SK-N-SH (cell line): Measurements from ENCODE around the gene PDLIM4. TPM values are rescaled to one million over a fixed set of nuclear protein-coding genes. Genes with fewer than 3 reads are reported as not detected.

ENCODE experiments used
- CTCF ChIA-PET: fragments of 300-600, 350-600 bp; formaldehyde crosslinking; extraction: SDS; loops from one replicate; lab custom pipeline; 2021; lab: Yijun Ruan, JAX
- POLR2A ChIA-PET: fragments of 350-600 bp; sonication (Branson Sonifier 250); formaldehyde crosslinking; extraction: SDS; loops from one replicate; lab custom pipeline; 2020; ENCODE audit warnings: antibody characterized with exemption, inconsistent platforms; lab: Yijun Ruan, JAX
- DNase-seq: peaks from one replicate; pipeline ENCODE4 v3.0.0; 2012
- H2AFZ ChIP-seq: fragments of 200-600 bp; sonication (generic); 2 replicates; pipeline ENCODE4 v1.8.1; 2016; ENCODE audit warnings: antibody characterized with exemption, mild to moderate bottlenecking, low read depth
- H3F3A ChIP-seq: fragments of 200-600 bp; sonication (generic); replicated peaks from 2 replicates; pipeline ENCODE3; 2016; ENCODE audit warnings: antibody characterized with exemption, mild to moderate bottlenecking; ENCODE audit not compliant: insufficient read depth
- H3K27ac ChIP-seq, 2 experiments: fragments of 200-500 bp in 1 of 2; fragments of 200-600 bp in 1 of 2; sonication (Bioruptor generic) in 1 of 2; sonication (generic), shearing (Covaris generic) in 1 of 2; 2 replicates each; pipeline versions ENCODE4 v1.5.1 to v1.6.1; 2014 to 2016; ENCODE audit warnings: low read depth in 2 of 2, inconsistent platforms in 1 of 2, low read length in 1 of 2, mild to moderate bottlenecking in 1 of 2, mixed read lengths in 1 of 2
- H3K27me3 ChIP-seq: fragments of 200-600 bp; sonication (generic), shearing (Covaris generic); 2 replicates; pipeline ENCODE4 v1.6.1; 2016; ENCODE audit warnings: mixed run types; ENCODE audit not compliant: insufficient read depth
- H3K36me3 ChIP-seq, 2 experiments: fragments of 200-500 bp in 1 of 2; fragments of 200-600 bp in 1 of 2; sonication (Bioruptor generic) in 1 of 2; sonication (generic) in 1 of 2; replicated peaks in 1 of 2; 2 replicates each; pipeline versions ENCODE3 to v1.5.1; 2014 to 2016; ENCODE audit warnings: low read length in 1 of 2, mild to moderate bottlenecking in 1 of 2; ENCODE audit not compliant: insufficient read depth in 2 of 2, control insufficient read depth in 1 of 2
- H3K4me1 ChIP-seq, 2 experiments: fragments of 200-500 bp in 1 of 2; fragments of 200-600 bp in 1 of 2; sonication (Bioruptor generic) in 1 of 2; sonication (generic), shearing (Covaris generic) in 1 of 2; 2 replicates each; pipeline versions ENCODE4 v1.5.1 to v1.6.1; 2014 to 2016; ENCODE audit warnings: low read depth in 1 of 2, low read length in 1 of 2, mixed run types in 1 of 2; ENCODE audit not compliant: insufficient read depth in 2 of 2, control insufficient read depth in 1 of 2
- H3K4me2 ChIP-seq: fragments of 200-600 bp; sonication (generic), shearing (Covaris generic); 2 replicates; pipeline ENCODE4 v1.6.1; 2017; ENCODE audit warnings: mixed run types
- H3K4me3 ChIP-seq, 2 experiments: fragments of 200-500 bp in 1 of 2; fragments of 200-600 bp in 1 of 2; sonication (Bioruptor generic) in 1 of 2; sonication (generic), shearing (Covaris generic) in 1 of 2; 2 replicates each; pipeline versions ENCODE4 v1.5.1 to v1.8.1; 2014 to 2016; ENCODE audit warnings: low read depth in 2 of 2, inconsistent platforms in 1 of 2, low read length in 1 of 2, mild to moderate bottlenecking in 1 of 2, mixed read lengths in 1 of 2, moderate library complexity in 1 of 2
- H3K79me2 ChIP-seq: fragments of 200-600 bp; sonication (generic); 2 replicates; pipeline ENCODE4 v1.8.1; 2017; ENCODE audit warnings: mild to moderate bottlenecking; ENCODE audit not compliant: insufficient read depth
- H3K9ac ChIP-seq: fragments of 200-600 bp; sonication (generic); 2 replicates; pipeline ENCODE4 v1.6.1; 2017; ENCODE audit warnings: mixed run types
- H3K9me2 ChIP-seq: fragments of 200-600 bp; sonication (generic); 2 replicates; pipeline ENCODE4 v1.6.1; 2017; ENCODE audit warnings: mixed run types
- H3K9me3 ChIP-seq: fragments of 200-600 bp; sonication (generic); 2 replicates; pipeline ENCODE4 v1.6.1; 2017; ENCODE audit warnings: mixed run types, mild to moderate bottlenecking, moderate library complexity
- H4K20me1 ChIP-seq: fragments of 200-600 bp; sonication (generic); 2 replicates; pipeline ENCODE4 v1.6.1; 2017; ENCODE audit warnings: mild to moderate bottlenecking, mixed run types; ENCODE audit not compliant: insufficient read depth
- CHD2 ChIP-seq: fragments of 150-350 bp; IDR thresholded peaks from 2 replicates; pipeline ENCODE4 v1.6.1; 2018; ENCODE audit warnings: low read length; ENCODE audit not compliant: partially characterized antibody
- CTCF ChIP-seq: fragments of 200-600 bp; sonication (generic); IDR thresholded peaks from 2 replicates; pipeline ENCODE4 v1.6.1; 2017; ENCODE audit warnings: antibody characterized with exemption, mild to moderate bottlenecking, moderate library complexity
- FOXJ3 ChIP-seq: sonication (generic); formaldehyde crosslinking; IDR thresholded peaks from 2 replicates; pipeline ENCODE4 v1.5.1; 2020; ENCODE audit warnings: mild to moderate bottlenecking, missing genetic modification reagents
- IRF3 ChIP-seq: fragments of 150-350 bp; IDR thresholded peaks from 2 replicates; pipeline ENCODE4 v1.6.1; 2016; ENCODE audit warnings: mild to moderate bottlenecking, low read depth, low read length
- MEF2A ChIP-seq: IDR thresholded peaks from 2 replicates; pipeline ENCODE4 v1.4.0; 2012; ENCODE audit warnings: low read depth, borderline replicate concordance
- NFIC ChIP-seq: IDR thresholded peaks from 2 replicates; pipeline ENCODE4 v1.4.0; 2012; ENCODE audit warnings: borderline replicate concordance
- NRF1 ChIP-seq: IDR thresholded peaks from 2 replicates; pipeline ENCODE4 v1.6.1; 2012; ENCODE audit warnings: low read depth, mild to moderate bottlenecking, low read length
- RCOR1 ChIP-seq: fragments of 150-350 bp; IDR thresholded peaks from 2 replicates; pipeline ENCODE4 v1.6.1; 2017; ENCODE audit warnings: antibody characterized with exemption, low read length
- REST ChIP-seq: IDR thresholded peaks from 2 replicates; pipeline ENCODE4 v1.6.1; 2012; ENCODE audit warnings: mild to moderate bottlenecking, low read depth, low read length, moderate library complexity
- RXRA ChIP-seq: IDR thresholded peaks from 2 replicates; pipeline ENCODE4 v1.4.0; 2012; ENCODE audit warnings: low read depth, mild to moderate bottlenecking, borderline replicate concordance
- SIN3A ChIP-seq: IDR thresholded peaks from 2 replicates; pipeline ENCODE4 v1.6.1; 2012; ENCODE audit warnings: low read depth, mild to moderate bottlenecking, low read length, moderate library complexity, borderline replicate concordance
- TEAD4 ChIP-seq: IDR thresholded peaks from 2 replicates; pipeline ENCODE4 v1.4.0; 2012; ENCODE audit warnings: mild to moderate bottlenecking, borderline replicate concordance; ENCODE audit not compliant: insufficient read depth
- USF1 ChIP-seq: IDR thresholded peaks from 2 replicates; pipeline ENCODE4 v1.4.0; 2012; ENCODE audit warnings: low read depth, borderline replicate concordance
- WGBS: methylation state at CpG from one replicate; pipeline ENCODE4 v1.1.6; 2017; ENCODE audit warnings: low lambda C conversion rate; 5-methylcytosine and 5-hydroxymethylcytosine counted together
- polyA plus RNA-seq, 3 experiments: library from polyadenylated mRNA; depleted of rRNA; stranded (reverse); fragments of >200 nt; gene quantifications; 2 replicates each; pipeline ENCODE4 v1.2.3, GENCODE V29; 2012

Gene PDLIM4
- polyA plus RNA-seq, 1 of the 3 experiments (the other 2 are of a cell fraction) = 57.1 TPM

DNA sequence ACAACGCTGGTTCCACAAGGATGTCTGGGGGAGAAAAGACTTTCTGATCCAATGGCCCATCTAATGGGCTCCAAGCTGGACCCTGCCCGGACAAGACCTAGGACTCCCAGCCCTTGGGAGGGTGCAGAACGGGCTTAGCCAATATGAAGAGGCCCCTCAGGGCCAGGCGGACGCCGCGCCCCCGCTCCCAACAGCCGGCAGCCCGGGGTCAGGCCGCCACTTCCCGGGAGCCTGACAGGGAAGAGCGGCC, 30.3 kb upstream of the PDLIM4 start:
- H3F3A ChIP-seq = peaks cover 7% of the 10 kb centered on the region
- H2AFZ ChIP-seq = peak overlapping the region; percentile 90
- DNase-seq = no peak
- H3K36me3 ChIP-seq = no peaks in the 10 kb centered on the region
- H3K79me2 ChIP-seq = peaks cover 46% of the 10 kb centered on the region
- H3K27me3 ChIP-seq = no peaks in the 10 kb centered on the region
- H3K4me3 ChIP-seq = peak overlapping the region; percentile 68 to 83
- POLR2A ChIA-PET = interaction anchor here (0.7 to 2.2 kb wide), 6 partner anchors 10 to 66 kb away, joined by 3 to 15 read pairs (median 4); partner anchors contain the start of genes PDLIM4 and SLC22A4
- H3K4me1 ChIP-seq = peaks cover 28 to 35% of the 10 kb centered on the region in 2 experiments; a peak in 3 of 4 replicates
- no peaks in the 10 kb centered on the region for H3K9me2 ChIP-seq
- H3K4me2 ChIP-seq = peak overlapping the region; percentile 100
- H3K9me3 ChIP-seq = no peaks in the 10 kb centered on the region
- CTCF ChIA-PET = interaction anchor here (1.1 to 7.4 kb wide), 10 partner anchors 9 to 67 kb away, joined by 3 to 50 read pairs (median 6); partner anchors contain the start of genes PDLIM4 and SLC22A4
- peak overlapping the region; percentile 45 to 67; a peak in 2 of 4 replicates for H3K27ac ChIP-seq
- peaks cover 4% of the 10 kb centered on the region for H4K20me1 ChIP-seq
- WGBS = 0% methylated on average over 5 of the region's 13 CpGs
- H3K9ac ChIP-seq = peak overlapping the region; percentile 88
- no peak for TF ChIP-seq USF1
- peak; percentile 18; the same call in 1 of the 2 replicates for TF ChIP-seq CTCF

DNA sequence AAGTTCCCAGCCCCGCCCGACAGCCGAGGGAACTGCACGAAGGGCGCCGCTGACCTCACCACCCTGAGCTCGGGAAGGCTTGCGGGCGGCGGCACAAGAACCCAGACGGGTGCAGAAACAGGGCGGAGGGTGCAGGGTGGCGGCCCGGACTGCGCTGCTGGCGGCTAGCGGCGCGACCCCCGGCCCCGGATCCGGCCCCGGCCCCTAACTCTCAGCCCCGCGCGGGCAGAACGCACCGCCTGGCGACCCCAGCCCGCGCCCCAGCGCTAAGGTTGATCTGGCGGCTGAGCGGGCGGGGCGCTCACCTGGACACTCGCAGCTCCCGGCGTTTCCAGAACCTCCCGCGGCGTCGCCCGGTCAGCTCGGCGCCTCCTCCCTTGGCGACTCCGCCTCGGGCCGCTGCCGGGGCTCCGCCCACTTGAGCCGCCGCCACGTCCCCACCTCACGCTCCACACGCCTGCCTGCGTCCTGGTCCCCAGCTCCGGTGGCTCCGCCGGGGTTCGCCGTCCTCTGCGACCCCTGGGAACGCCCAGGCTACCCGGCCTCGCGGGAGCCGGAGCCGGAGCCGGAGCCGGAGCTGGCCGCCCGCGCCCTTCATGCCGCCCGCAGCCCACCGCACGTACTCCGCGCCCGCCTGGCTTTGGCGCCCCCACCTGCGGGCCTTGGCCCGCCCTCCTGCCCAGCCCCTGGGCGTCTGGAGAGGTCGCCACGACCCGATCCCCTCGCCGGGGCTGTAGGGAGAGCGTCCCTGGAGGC, 29.8 kb upstream of the PDLIM4 start, which contains the start of gene P4HA2:
TSS of gene P4HA2 (minus strand) at position 369 of the 756 bp plus-strand sequence. CDS start 9,227 bp downstream, outside the sequence.
- H3K9me3 ChIP-seq = no peaks in the 10 kb centered on the region
- peak within 1 kb of the TSS; percentile 88 for H3K9ac ChIP-seq
- CTCF ChIA-PET = interaction anchor here (0.8 to 7.4 kb wide), 11 partner anchors 9 to 278 kb away, joined by 3 to 50 read pairs (median 5); partner anchors contain the start of genes PDLIM4 and SLC22A4
- peaks cover 41% of the 10 kb centered on the region for H3K79me2 ChIP-seq
- peak within 1 kb of the TSS; percentile 90 for H2AFZ ChIP-seq
- no peaks in the 10 kb centered on the region for H3K36me3 ChIP-seq
- H3K27me3 ChIP-seq = no peaks in the 10 kb centered on the region
- POLR2A ChIA-PET = interaction anchor here (0.7 to 2.2 kb wide), 6 partner anchors 10 to 66 kb away, joined by 3 to 15 read pairs (median 4); partner anchors contain the start of genes PDLIM4 and SLC22A4
- H3K9me2 ChIP-seq = no peaks in the 10 kb centered on the region
- peak within 1 kb of the TSS; percentile 100 for H3K4me2 ChIP-seq
- WGBS = 1% methylated on average over 14 of the region's 92 CpGs
- peak; percentile 95 for DNase-seq
- H3K27ac ChIP-seq = peak within 1 kb of the TSS; percentile 45 to 67; a peak in 2 of 4 replicates
- peaks cover 2% of the 10 kb centered on the region for H4K20me1 ChIP-seq
- H3K4me1 ChIP-seq = peaks cover 28 to 32% of the 10 kb centered on the region in 2 experiments; a peak in 3 of 4 replicates
- peaks cover 7% of the 10 kb centered on the region for H3F3A ChIP-seq
- peak within 1 kb of the TSS; percentile 68 to 83 for H3K4me3 ChIP-seq
- TF ChIP-seq TEAD4 (no peak), FOXJ3 (CRISPR knock-in tag) (no peak), NFIC (no peak), SIN3A (no peak), REST (no peak), IRF3 (no peak), CTCF (no peak; the same call in 1 of the 2 replicates), RCOR1 (no peak), USF1 (no peak), CHD2 (peak; percentile 6), MEF2A (no peak), RXRA (no peak), NRF1 (no peak)
